SKM-1 (cell line): ENCODE data around the gene NID1.
"Not testable (repeated sequence)": the region's sequence is repeated elsewhere in the genome, so short reads cannot be mapped to it uniquely, and the experiment has no call there.

Experiments used
- DNase-seq: peaks from one replicate; lab custom pipeline; 2025; ENCODE audit not compliant: unreplicated experiment; lab: John Stamatoyannopoulos, UW

Gene NID1

DNA sequence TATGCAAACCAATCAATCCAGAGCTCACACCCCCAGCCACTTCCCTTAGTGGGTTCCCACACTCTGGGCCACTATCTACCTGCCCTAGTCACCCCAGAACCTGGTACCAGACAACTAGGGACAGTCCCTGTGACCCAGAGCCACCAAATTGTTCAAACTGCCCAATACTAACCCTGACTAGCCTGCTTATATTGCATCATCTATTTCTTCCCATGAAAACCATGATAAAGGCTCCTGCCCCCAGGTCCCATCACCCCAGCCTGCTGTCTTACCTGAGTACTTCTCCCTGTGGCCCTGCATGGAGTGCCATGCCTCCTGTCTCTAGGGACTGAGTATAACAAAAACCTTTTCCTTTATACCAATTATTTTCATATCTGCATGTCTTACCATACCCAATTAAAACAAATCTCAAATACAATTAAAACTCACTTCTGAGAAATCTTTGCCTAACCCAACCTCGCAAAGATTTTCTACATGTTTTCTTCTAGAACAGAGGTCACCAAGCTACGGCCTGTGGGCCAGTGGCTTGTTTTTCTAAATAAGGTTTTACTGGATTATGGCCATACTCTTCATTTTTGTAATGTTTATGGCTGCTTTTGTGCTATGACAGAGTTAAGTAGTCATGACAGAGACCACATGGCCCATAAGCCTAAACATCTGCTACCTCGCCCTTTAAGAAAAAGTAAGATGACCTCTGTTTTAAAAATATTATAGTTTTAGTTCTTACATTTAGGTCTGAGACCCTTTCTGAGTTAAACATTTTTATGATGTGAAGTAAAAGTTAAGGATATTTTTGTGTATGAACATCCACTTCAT is 31.0 kb upstream of the NID1 start:
- DNase-seq = no peak

DNA sequence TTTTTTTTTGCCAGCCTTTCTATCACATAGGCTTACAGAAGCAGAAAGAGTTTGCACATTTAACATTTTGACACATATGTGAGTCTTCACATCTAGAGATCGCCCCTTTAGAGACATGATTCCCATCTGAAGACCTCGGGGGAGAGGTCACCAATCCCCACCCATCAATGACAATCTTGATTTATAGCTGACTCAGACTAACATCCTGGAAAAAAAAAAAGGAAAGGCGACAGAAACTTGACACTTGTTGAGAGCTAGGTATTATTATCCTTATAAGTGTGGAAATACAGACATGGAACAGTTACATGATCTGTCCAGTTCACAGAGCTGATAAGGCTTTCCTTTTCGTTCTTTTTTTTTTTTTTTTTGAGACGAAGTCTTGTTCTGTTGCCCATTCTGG is 28.0 kb upstream of the NID1 start:
- no peak for DNase-seq

DNA sequence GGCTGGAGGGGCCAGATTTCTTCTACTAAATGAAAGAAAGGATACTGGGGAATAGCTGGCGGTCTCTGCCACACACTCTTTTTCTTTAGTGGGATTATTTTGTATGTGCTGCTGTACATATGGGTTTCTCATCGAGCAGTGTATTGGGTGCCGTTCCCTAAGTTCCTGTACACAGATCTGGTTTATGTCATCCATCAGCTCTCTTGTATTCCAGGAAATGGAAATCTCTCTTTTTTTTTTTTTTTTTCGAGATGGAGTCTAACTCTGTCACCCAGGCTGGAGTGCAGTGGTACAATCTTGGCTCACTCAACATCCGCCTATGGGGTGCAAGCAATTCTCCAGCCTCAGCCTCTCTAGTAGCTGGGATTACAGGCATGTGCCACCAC is 27.0 kb upstream of the NID1 start:
- DNase-seq = no peak

DNA sequence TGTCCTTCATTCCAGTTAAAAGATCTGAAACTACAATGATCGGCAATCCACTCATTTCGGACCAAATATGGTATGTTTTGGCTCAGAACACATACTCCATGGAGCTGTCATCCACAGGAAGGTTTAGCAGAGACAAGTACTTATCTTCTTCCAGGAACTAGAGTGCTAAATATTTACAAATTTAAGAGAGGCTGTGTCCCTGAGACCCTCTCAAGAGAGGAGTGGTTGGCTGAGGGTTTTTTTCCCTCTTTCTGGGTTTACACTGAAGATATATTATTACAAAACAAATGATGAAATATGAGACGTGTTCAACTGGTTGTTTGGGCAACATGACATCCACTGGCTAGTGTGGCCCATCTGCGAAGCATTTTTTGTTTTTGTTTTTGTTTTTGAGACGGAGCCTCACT is 25.9 kb upstream of the NID1 start:
- no peak for DNase-seq

DNA sequence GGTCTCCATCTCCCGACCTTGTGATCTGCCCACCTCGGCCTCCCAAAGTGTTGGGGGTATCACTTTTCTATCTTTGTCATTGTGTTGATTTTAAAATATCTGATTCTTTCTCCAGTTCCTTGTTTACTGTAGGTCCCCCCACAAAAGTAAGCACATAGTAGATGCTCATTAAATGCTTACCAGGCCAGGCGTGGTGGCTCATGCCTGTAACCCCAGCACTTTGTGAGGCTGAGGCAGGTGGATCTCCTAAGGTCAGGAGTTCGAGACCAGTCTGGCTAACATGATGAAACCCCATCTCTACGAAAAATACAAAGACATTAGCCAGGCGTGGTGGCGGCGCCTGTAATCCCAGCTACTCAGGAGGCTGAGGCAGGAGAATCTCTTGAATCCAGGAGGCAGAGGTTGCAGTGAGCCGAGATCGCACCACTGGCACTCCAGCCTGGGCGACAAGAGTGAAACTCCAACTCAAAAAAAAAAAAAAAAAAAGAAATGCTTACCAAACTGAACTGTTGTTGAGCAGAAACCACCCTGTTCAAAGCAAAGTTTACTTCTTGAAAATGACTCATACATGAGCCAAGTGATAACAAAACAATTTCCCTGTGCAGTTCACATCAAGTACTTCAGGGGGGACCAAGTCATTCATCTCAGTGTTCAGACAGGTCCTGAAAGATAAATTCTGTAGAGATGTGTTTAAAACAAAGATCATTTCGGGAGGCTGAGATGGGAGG is 24.3 kb upstream of the NID1 start:
- DNase-seq = no peak

DNA sequence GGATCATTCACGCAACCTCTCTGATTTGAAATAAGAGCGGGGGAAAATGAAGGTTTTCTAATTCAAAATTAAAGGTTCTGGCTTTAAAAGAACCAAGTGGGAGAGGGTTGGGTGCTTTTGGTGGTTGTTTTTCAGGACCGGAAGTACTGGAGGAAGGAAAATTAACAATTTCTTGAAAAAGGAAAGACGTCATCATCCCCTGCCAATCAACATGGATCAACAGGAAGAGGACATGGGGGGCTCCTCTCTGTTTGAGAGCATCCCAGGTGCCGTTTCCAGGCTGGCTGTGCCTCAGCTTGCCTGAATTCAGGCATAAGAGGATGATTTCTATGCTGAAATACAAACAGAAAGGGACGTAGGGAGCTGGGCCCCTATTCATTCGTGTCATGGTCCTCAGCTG is 21.6 kb upstream of the NID1 start:
- no peak for DNase-seq

DNA sequence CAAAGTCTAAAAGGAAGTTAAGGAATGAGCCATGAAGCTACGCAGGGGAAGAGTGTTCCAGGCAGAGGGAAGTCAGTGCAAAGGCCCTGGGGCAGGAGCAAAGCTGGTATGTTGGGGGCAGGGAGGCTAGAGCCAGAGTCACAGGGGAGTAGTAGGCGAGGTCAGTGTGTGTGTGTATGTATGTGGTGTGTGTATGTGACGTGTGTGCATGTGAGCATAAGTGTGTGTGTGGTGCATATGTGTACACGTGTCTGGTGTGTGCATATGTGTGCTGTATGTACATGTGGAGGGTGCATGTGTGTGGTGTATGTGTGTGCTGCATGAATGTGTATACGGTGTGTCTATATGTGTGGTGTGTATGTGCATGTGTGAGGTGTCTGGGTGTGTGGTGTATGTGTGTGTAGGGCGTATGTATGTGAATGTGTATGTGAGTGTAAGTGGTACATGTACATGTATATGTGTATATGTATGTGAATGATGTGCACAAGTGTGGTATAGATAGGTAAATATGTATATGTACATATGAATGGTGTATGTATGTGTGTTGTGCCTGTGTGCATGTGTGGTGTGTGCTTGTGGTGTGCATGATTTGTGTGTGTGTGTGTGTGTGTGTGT is 20.8 kb upstream of the NID1 start:
- DNase-seq = no peak

DNA sequence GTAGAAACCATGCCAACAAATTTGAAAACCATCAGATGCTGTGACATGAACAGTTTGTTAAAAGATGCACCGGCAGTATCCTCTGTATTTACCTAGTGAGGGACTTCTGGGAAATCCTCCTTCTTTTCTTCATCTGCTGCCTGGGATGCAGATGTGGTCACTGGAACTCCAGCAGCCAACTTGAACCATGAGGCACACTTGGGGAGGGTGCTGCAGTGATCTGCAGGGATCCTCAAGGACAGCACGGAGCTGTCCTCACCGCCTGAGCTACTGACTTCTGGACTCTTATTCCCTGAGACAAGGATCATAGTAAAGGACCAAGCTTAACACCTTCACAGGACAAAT is 19.5 kb upstream of the NID1 start:
- DNase-seq = no peak

DNA sequence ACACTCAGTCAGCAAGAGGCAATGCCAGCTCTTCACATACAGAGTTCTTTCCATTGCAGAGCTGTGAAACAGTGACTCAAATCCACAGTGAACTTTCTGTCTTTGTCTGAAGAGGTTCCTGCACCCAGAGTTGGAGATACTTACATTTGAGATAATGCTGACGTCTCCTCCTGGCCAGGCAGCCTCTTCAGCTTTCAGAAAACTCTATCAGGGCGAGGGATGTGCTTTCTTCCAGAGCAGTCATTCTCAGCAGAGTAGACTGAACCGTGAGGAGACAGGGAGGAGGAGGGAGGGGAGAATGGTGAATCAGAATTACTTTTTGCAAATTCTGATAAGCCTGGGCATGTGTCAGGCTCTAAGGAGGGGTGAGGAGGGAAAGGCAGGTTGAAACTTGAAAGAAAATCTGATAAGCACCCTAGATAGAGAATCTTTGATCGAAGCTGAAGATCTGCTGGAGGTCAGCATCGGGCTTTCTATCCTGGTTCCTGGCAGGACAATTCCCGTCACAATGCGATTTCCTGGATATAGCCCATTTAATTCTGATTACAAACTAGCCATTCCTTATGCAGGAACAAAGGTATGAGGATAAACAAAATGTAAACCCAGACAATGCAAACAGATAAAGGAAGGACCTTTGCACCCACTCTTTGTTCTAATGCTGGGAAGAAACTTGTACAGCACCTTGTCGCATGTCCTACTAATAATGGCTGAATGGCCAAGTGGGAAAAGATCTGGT is 18.9 kb upstream of the NID1 start:
- DNase-seq = no peak

DNA sequence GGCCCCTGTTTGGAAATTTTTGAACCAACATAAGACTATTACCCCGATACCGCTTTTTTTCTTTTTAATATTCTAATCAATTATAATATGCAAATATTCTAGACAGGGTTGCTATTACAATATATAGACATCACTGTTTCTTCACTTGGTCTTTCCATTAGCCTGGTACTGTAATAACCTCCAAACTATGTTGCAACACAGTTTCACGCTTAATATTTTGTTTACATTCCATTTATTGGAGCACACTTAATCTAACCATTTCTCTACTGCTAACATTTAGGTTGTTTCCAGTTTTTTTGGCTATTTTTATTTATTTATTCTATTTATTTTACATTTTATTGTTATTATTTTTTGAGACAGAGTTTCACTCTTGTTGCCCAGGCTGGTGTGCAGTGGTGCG is 17.6 kb upstream of the NID1 start:
- no peak for DNase-seq

DNA sequence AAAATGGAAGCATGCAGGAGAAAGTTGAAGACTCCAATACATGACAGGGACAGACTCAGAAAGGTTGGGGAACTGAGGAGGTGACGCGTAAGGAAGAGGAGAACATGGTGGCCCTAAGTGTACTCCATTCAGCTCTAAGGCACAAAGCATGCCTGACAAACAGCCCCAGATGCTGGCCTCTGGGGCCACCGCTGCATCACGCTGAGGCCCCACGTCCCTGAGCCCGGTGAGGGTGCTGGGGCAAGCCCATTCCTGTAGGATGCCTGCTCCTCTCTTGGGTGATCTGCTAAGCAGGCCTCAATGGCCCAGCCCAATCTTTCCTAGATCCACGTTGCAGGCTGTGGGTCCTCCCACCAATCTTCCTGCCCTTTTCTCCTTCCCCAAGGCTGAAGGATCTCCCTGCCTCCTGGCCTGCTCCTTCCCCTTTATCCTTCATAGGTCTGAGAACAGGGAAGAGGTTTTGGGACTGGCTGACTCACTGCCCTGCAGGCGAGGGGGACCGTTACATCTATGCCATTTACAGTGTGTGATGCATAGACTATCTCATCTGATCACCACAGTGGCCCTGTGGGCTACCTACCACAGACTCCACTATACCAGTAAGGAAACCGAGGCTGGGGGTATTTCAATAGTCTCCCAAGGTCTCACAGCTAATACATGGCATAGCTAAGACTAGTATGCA is 16.8 kb upstream of the NID1 start:
- no peak for DNase-seq

DNA sequence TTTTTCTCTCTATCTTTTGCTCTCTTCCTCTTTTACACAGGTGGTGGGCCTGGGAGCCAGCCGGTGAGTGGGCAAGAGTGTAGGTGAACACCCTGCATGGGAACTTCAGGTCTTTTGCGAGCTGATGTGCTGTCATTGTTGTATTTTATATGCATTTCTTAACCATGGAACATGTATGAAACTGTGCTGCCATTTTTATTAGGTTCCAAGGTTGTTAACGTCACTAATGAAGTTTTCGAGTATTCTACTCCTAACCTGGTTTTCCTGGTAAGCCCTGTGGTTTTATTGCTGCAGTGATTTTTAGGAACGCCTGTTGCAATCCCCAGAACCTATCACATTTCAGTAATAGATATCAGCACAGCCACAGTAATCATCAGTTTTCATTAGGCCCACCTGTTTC is 14.8 kb upstream of the NID1 start:
- DNase-seq = no peak

DNA sequence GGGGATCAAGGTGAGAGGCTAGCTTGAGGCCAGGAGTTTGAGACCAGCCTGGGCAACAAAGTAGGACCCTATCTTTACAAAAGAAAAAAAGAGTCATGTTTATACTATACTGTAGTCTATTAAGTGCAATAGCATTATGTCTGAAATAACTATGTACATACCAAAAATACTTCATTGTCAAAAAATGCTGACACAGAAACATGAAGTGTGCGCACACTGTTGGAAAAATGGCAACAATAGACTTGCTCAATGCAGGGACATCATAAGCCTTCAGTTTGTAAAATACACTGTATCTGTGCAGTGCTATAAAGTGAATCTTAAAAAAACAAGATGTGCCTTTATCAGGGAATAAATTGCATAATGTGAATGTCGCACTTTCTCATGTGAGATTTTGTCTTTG is 14.1 kb upstream of the NID1 start:
- no peak for DNase-seq

DNA sequence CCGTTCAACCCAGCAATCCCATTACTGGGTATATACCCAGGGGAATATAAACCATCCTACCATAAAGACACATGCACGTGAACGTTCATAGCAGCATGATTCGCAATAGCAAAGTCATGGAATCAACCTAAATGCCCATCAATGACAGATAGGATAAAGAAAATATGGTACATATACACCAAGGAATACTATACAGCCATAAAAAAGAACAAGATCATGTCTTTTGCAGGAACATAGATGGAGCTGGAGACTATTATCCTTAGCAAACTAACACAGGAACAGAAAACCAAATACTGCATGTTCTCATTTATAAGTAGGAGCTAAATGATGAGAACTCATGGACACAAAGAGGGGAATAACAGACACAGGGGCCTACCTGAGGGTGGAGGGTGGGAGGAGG is 13.2 kb upstream of the NID1 start:
- DNase-seq = not testable (repeated sequence)

DNA sequence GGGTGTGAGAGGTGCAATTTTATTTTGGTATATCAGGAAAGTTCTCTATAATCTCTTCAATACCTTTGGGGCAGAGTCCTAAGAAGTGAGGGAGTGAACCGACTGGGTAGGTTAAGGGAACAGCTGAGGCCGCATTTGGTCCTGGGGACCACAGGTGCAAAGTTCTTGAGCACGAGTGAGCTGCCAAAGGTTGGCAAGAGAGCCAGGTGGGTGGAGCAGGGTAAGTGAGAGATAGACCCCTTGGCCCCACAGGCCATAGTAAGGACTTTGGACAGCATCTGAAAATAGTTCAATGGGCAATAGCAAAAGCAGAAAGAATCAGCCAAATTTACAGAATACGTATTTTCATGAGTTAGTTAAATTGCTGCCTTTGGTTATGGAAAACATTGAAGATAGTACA is 11.0 kb upstream of the NID1 start:
- DNase-seq = no peak

DNA sequence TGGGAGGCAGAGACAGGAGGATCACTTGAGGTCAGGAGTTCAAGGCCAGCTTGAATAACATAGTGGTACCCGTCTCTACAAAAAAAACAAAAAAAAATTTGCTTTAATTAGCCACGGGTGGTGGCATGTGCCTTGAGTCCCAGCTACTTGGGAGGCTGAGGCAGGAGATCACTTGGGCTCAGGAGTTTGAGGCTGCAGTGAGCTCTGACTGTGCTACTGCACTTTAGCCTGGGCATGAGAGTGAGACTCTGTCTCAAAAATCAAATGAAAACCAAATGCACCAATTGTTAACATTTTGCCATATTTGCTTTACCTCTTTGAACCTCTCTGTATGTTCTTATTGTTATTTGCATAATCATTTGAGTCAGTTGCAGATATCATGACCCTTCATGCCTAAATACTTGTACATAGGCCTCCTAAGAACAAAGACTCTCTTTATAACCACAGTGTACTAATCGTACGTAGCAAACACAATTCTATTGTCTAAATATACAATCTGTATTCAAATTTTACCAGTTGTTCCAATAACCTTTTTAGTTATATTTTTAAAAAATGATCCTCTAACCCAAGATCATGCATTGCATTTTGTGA is 8.5 kb upstream of the NID1 start:
- no peak for DNase-seq

DNA sequence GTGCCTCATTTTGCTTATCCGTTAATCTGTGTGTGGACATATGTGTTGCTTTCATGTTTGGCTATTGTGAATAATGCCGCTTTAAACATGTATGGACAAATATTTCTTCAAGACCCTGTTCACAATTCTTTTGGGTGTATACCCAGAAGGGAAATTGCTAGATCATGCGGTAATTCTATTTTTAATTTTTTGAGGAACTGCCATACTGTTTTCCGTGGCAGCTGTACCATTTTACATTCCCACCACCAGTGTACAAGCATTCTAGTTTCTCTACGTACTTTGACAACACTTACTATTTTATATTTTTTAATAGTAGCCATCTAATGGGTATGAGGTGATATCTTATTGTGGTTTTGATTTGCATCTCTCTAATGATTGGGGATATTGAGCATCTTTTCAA is 7.1 kb upstream of the NID1 start:
- DNase-seq = no peak

DNA sequence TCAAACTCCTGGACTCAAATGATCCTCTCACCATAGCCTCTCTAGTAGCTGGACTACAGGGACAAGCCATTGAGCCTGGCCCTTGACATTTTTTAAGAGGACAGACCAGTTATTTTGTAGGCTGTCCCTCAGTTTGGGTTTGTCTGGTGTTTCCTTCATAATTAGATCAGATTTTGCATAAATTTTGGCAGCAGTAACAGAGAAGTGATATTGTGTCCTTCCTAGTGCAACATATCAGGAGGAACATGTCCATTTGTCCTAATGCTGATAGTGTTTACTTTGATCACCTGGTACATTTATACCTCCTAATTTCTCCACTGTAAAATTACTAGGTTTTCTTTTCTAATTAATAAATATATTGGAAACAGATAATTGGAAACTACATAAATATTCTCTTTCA is 5.9 kb upstream of the NID1 start:
- DNase-seq = no peak

DNA sequence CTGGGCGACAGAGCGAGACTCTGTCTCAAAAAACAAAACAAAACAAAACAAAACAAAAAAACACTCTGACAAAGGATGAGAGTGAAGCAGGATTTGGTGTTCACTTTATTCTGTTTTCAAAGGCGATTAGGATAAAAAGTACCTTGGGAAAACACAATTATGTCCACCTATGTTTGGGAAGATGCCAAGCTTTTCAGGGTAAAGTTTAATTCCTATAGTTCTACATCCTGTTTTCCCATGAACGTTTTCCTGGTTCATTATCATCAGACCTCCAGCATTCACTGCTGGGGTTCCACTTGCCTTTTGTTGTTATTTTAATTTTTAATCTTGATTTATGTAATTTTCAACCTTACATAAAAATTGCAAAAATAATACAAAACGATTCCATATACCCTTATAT is 4.9 kb upstream of the NID1 start:
- no peak for DNase-seq

DNA sequence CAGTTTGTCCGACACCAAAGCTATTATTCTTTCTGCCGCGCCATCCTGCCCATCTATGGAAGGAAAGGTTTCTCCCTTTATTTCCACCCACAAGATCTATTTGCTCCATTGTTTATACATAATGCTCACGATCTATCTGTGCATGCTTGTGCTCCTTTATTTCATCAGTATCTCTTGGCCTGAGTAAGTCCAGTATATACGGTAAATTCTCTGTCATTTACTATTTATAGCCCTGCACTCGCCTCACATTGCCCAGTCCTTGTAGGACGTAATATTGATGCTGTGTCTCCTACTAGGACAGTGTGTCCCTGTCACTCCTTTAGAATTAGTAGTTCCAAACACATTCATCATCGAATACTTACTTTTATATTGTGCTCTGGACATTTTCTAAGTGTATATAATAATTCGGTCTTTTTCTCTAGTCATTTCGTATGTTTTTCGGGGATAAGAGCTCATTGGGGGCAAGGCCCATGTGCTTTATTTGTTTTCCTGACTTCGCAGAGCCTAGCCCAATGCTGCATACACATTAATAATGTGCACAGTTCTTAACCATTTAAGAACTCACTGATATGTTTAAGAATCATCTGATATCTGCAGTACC is 3.1 kb upstream of the NID1 start:
- DNase-seq = no peak
